K562 (cell line): ENCODE measurements around the gene SLC4A9. TPM values are rescaled to one million over a fixed set of nuclear protein-coding genes. Genes with fewer than 3 reads are reported as not detected.

Experiments used
- DACH1 ChIP-seq: fragments of 450-650 bp; IDR thresholded peaks from 2 replicates; pipeline ENCODE4 v1.6.1; 2018; ENCODE audit not compliant: partially characterized antibody
- ELF4 ChIP-seq: fragments of 450-650 bp; formaldehyde crosslinking; IDR thresholded peaks from 2 replicates; pipeline ENCODE4 v1.4.0; 2022; ENCODE audit warnings: missing genetic modification characterization
- FOS ChIP-seq: IDR thresholded peaks from 3 replicates; pipeline ENCODE4 v1.6.1; 2011; ENCODE audit not compliant: insufficient read length; ENCODE audit errors: extremely low read depth
- HNRNPL ChIP-seq: fragments of 200-400 bp; formaldehyde crosslinking; IDR thresholded peaks from 2 replicates; pipeline ENCODE4 v1.6.1; 2017; ENCODE audit warnings: low read depth, mild to moderate bottlenecking, low read length
- LCOR ChIP-seq: sonication (generic); formaldehyde crosslinking; IDR thresholded peaks from 2 replicates; pipeline ENCODE4 v1.8.0; 2022; ENCODE audit warnings: mild to moderate bottlenecking, missing genetic modification reagents
- NBN ChIP-seq: fragments of 450-650 bp; IDR thresholded peaks from 2 replicates; pipeline ENCODE4 v1.6.1; 2016; ENCODE audit warnings: low read depth, mild to moderate bottlenecking
- NCOA1 ChIP-seq: fragments of 450-650 bp; IDR thresholded peaks from 2 replicates; pipeline ENCODE4 v1.6.1; 2016; ENCODE audit warnings: low read depth
- POU5F1 ChIP-seq: fragments of 150-350 bp; IDR thresholded peaks from 2 replicates; pipeline ENCODE4 v1.6.1; 2014; ENCODE audit warnings: borderline replicate concordance, low read length, low read depth, mild to moderate bottlenecking; ENCODE audit not compliant: partially characterized antibody
- SMAD2 ChIP-seq: fragments of 150-350 bp; IDR thresholded peaks from 2 replicates; pipeline ENCODE4 v1.6.1; 2014; ENCODE audit warnings: low read depth, mild to moderate bottlenecking, low read length
- SP2 ChIP-seq: IDR thresholded peaks from 2 replicates; pipeline ENCODE4 v1.6.1; 2011; ENCODE audit warnings: mild to moderate bottlenecking, low read depth, low read length, moderate library complexity; ENCODE audit not compliant: poor library complexity, severe bottlenecking; ENCODE audit errors: extremely low read depth
- TAF1 ChIP-seq: IDR thresholded peaks from 2 replicates; pipeline ENCODE4 v1.6.1; 2011; ENCODE audit warnings: mild to moderate bottlenecking, low read length, moderate library complexity; ENCODE audit not compliant: insufficient read depth, control insufficient read depth, severe bottlenecking; ENCODE audit errors: extremely low read depth
- XRCC5 ChIP-seq: fragments of 200-400 bp; formaldehyde crosslinking; IDR thresholded peaks from 2 replicates; pipeline ENCODE4 v1.6.1; 2017; ENCODE audit warnings: low read depth, mild to moderate bottlenecking, low read length
- ZBED1 ChIP-seq: IDR thresholded peaks from 2 replicates; pipeline ENCODE4 v1.6.1; 2014
- ZNF197 ChIP-seq: fragments of 200-800 bp; sonication (Bioruptor generic); IDR thresholded peaks from 2 replicates; pipeline ENCODE4 v1.6.1; 2016; ENCODE audit warnings: low read depth, missing genetic modification characterization, missing compliant biosample characterization
- ZNF212 ChIP-seq: fragments of 450-650 bp; formaldehyde crosslinking; IDR thresholded peaks from 2 replicates; pipeline ENCODE4 v1.4.0; 2020; ENCODE audit warnings: mild to moderate bottlenecking
- ZNF263 ChIP-seq: sonication (generic); formaldehyde crosslinking; IDR thresholded peaks from 2 replicates; pipeline ENCODE4 v1.8.0; 2022; ENCODE audit warnings: mild to moderate bottlenecking, missing genetic modification reagents, borderline replicate concordance
- ZNF347 ChIP-seq: fragments of 450-650 bp; formaldehyde crosslinking; IDR thresholded peaks from 2 replicates; pipeline ENCODE4 v1.4.0; 2020; ENCODE audit warnings: low read depth, mild to moderate bottlenecking, moderate library complexity
- ZNF766 ChIP-seq: fragments of 200-800 bp; sonication (Bioruptor generic); conservative IDR thresholded peaks from 2 replicates; pipeline ENCODE4 v1.6.1; 2016; ENCODE audit warnings: missing genetic modification characterization, missing compliant biosample characterization
- polyA plus RNA-seq, 8 experiments: library from polyadenylated mRNA; depleted of rRNA in 4 of 8; stranded (reverse) in 5 of 8; unstranded in 3 of 8; fragments of >200 nt; fragmentation: Nextera tagmentation in 2 of 8; fragmentation: Illumina TruSeq in 1 of 8; extraction: Ambion mirVana in 2 of 8; extraction: Trizol in 1 of 8; gene quantifications; 2 replicates each; pipeline versions ENCODE4 v1.2.1 to v1.2.3, GENCODE V29; 2011 to 2014; ENCODE audit warnings: inconsistent platforms in 1 of 8, missing spikeins in 1 of 8
- total RNA-seq, 7 experiments: library from RNA; depleted of rRNA in 6 of 7; stranded (reverse); fragments of >200 nt in 6 of 7; fragmentation: Illumina TruSeq in 2 of 7; extraction: Trizol in 2 of 7; gene quantifications; 2 replicates each; pipeline versions ENCODE4 v1.2.1 to v1.2.3, GENCODE V29; 2011 to 2021; ENCODE audit warnings: low replicate concordance in 1 of 7
- TF ChIP-seq, protein P1 (sequence below), 2 experiments: IDR thresholded peaks; 2 replicates each; pipeline ENCODE4 v1.6.1; 2012; ENCODE audit warnings: improper control_type of control experiment in 2 of 2, low read depth in 2 of 2, low read length in 2 of 2, borderline replicate concordance in 1 of 2
- TF ChIP-seq, protein P2 (sequence below): fragments of 450-650 bp; IDR thresholded peaks from 2 replicates; pipeline ENCODE4 v1.6.1; 2016; ENCODE audit warnings: missing biosample characterization, missing genetic modification characterization
- TF ChIP-seq, protein P3 (sequence below): fragments of 450-650 bp; IDR thresholded peaks from 2 replicates; pipeline ENCODE4 v1.6.1; 2016
- TF ChIP-seq, protein P4 (sequence below): IDR thresholded peaks from 2 replicates; pipeline ENCODE4 v1.6.1; 2014; ENCODE audit warnings: antibody characterized with exemption

Gene SLC4A9
- total and polyA plus RNA-seq, 9 of the 15 experiments (the other 6 are each of a cell fraction or from before 2014, with no cell fraction given): 0.05 to 0.13 TPM; not detected in 7

DNA sequence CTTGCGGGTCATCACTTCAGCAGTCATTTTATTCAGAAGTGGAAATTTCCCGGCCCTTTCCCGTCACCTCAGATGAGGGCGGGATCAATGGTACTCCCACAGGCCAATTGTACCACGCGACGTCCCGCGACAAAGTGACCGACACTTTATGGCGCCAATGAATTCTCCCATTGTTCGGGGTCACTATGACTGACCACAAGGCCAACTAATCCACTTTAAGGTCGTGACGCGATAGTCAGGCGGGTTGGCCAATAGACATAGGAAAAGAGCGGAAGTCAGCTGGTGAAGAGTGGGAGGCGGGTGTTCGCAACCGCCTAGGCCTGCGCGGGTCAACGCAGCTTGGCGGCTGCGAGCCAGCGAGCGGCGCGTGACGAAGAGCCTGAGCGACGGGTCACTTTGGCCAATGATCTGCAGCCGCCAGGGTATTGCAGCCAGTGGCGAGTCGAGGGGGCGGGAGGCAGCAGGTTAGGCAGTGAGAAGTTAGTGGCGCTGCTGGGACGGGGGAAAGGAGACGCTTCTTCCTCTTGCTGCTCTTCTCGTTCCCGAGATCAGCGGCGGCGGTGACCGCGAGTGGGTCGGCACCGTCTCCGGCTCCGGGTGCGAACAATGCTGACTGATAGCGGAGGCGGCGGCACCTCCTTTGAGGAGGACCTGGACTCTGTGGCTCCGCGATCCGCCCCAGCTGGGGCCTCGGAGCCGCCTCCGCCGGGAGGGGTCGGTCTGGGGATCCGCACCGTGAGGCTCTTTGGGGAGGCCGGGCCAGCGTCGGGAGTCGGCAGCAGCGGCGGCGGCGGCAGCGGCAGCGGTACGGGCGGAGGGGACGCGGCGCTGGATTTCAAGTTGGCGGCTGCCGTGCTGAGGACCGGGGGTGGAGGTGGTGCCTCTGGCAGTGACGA lies 41.6 kb downstream of the SLC4A9 start, which contains the start of gene ANKHD1 (continued):
- TF ChIP-seq ZNF212 (CRISPR knock-in tag) (peak; percentile 78), FOS (peak; percentile 97), ZNF347 (CRISPR knock-in tag) (no peak), DACH1 (peak; percentile 87), ELF4 (CRISPR knock-in tag) (0 out of 2 replicates have a peak, but pooled peaks have one; percentile 18), NCOA1 (no peak), LCOR (CRISPR knock-in tag) (no peak), NBN (no peak), ZNF263 (CRISPR knock-in tag) (peak; percentile 73; the same call in 1 of the 2 replicates), SP2 (peak; percentile 89), XRCC5 (peak; percentile 61; the same call in 1 of the 2 replicates), SMAD2 (no peak), ZBED1 (peak; percentile 11; the same call in 1 of the 2 replicates), ZNF197 (CRISPR knock-in tag) (no peak), HNRNPL (no peak), ZNF766 (CRISPR knock-in tag) (no peak), TAF1 (peak; percentile 93), POU5F1 (no peak)
- TF ChIP-seq, protein P1, sequence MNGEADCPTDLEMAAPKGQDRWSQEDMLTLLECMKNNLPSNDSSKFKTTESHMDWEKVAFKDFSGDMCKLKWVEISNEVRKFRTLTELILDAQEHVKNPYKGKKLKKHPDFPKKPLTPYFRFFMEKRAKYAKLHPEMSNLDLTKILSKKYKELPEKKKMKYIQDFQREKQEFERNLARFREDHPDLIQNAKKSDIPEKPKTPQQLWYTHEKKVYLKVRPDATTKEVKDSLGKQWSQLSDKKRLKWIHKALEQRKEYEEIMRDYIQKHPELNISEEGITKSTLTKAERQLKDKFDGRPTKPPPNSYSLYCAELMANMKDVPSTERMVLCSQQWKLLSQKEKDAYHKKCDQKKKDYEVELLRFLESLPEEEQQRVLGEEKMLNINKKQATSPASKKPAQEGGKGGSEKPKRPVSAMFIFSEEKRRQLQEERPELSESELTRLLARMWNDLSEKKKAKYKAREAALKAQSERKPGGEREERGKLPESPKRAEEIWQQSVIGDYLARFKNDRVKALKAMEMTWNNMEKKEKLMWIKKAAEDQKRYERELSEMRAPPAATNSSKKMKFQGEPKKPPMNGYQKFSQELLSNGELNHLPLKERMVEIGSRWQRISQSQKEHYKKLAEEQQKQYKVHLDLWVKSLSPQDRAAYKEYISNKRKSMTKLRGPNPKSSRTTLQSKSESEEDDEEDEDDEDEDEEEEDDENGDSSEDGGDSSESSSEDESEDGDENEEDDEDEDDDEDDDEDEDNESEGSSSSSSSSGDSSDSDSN (IDR thresholded peaks at IDR 0.05; ENCODE audit: borderline replicate concordance in 1 of 2, low read depth in 2 of 2, low read length in 2 of 2): peak in 1 of 2 experiments; percentile 59; a peak in 1 of 4 replicates
- TF ChIP-seq, protein P2, sequence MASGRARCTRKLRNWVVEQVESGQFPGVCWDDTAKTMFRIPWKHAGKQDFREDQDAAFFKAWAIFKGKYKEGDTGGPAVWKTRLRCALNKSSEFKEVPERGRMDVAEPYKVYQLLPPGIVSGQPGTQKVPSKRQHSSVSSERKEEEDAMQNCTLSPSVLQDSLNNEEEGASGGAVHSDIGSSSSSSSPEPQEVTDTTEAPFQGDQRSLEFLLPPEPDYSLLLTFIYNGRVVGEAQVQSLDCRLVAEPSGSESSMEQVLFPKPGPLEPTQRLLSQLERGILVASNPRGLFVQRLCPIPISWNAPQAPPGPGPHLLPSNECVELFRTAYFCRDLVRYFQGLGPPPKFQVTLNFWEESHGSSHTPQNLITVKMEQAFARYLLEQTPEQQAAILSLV (tag): no peak
- TF ChIP-seq, protein P3, sequence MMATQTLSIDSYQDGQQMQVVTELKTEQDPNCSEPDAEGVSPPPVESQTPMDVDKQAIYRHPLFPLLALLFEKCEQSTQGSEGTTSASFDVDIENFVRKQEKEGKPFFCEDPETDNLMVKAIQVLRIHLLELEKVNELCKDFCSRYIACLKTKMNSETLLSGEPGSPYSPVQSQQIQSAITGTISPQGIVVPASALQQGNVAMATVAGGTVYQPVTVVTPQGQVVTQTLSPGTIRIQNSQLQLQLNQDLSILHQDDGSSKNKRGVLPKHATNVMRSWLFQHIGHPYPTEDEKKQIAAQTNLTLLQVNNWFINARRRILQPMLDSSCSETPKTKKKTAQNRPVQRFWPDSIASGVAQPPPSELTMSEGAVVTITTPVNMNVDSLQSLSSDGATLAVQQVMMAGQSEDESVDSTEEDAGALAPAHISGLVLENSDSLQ: peak; percentile 100
- TF ChIP-seq, protein P4, sequence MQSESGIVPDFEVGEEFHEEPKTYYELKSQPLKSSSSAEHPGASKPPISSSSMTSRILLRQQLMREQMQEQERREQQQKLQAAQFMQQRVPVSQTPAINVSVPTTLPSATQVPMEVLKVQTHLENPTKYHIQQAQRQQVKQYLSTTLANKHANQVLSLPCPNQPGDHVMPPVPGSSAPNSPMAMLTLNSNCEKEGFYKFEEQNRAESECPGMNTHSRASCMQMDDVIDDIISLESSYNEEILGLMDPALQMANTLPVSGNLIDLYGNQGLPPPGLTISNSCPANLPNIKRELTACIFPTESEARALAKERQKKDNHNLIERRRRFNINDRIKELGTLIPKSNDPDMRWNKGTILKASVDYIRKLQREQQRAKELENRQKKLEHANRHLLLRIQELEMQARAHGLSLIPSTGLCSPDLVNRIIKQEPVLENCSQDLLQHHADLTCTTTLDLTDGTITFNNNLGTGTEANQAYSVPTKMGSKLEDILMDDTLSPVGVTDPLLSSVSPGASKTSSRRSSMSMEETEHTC: peak; percentile 96
